Endothelial cell of umbilical vein (primary cell): ENCODE results near the gene ADCY9.

Experiments
- CTCF ChIP-seq, 2 donors: IDR thresholded peaks; 1 replicate in 1 of 2; 2 replicates in 1 of 2; pipeline ENCODE4 v1.5.1; 2011; ENCODE audit warnings: low read length in 2 of 2, mild to moderate bottlenecking in 2 of 2, moderate library complexity in 2 of 2, control low read depth in 1 of 2, inconsistent platforms in 1 of 2, low read depth in 1 of 2; ENCODE audit not compliant: insufficient read depth in 1 of 2; ENCODE audit errors: extremely low read depth in 1 of 2
- EZH2 ChIP-seq: IDR thresholded peaks from 2 replicates; pipeline ENCODE4 v1.6.1; 2012; ENCODE audit warnings: borderline replicate concordance, low read depth, mild to moderate bottlenecking, moderate library complexity, low read length, inconsistent platforms; ENCODE audit not compliant: severe bottlenecking
- FOS ChIP-seq: IDR thresholded peaks from 2 replicates; pipeline ENCODE4 v1.6.1; 2011; ENCODE audit warnings: mild to moderate bottlenecking, low read length, moderate library complexity, borderline replicate concordance; ENCODE audit not compliant: insufficient read depth
- GATA2 ChIP-seq: IDR thresholded peaks from 2 replicates; pipeline ENCODE4 v1.7.0; 2011; ENCODE audit warnings: low read depth, mild to moderate bottlenecking, moderate library complexity, mixed read lengths, low read length; ENCODE audit not compliant: insufficient read length, insufficient read depth
- JUN ChIP-seq: IDR thresholded peaks from 2 replicates; pipeline ENCODE4 v1.6.1; 2011; ENCODE audit warnings: borderline replicate concordance, low read depth; ENCODE audit not compliant: insufficient read length, insufficient read depth
- MAX ChIP-seq: IDR thresholded peaks from 2 replicates; pipeline ENCODE4 v1.6.1; 2011; ENCODE audit not compliant: insufficient read depth, insufficient read length
- POLR2A ChIP-seq: IDR thresholded peaks from 2 replicates; pipeline ENCODE4 v1.6.1; 2012; ENCODE audit warnings: low read depth, mild to moderate bottlenecking, control low read depth, low read length
- POLR2AphosphoS5 ChIP-seq: IDR thresholded peaks from 2 replicates; pipeline ENCODE4 v1.6.1; 2012; ENCODE audit warnings: low read depth, mild to moderate bottlenecking, control low read depth, low read length, moderate library complexity; ENCODE audit not compliant: insufficient read depth

- no peak for TF ChIP-seq POLR2A
- TF ChIP-seq CTCF (IDR thresholded peaks at IDR 0.05; ENCODE audit: extremely low read depth in 1 of 2, insufficient read depth in 1 of 2, low read depth in 1 of 2, low read length in 2 of 2) = no peak
- TF ChIP-seq FOS = no peak
- no peak for TF ChIP-seq EZH2
- TF ChIP-seq JUN = no peak
- TF ChIP-seq MAX = no peak
- no peak for TF ChIP-seq GATA2
- no peak for TF ChIP-seq POLR2AphosphoS5
Observed at GRCh38 chr16:3980253-3981111, 135.8 kb downstream of the ADCY9 start.
